ENCODE results near the gene TBC1D9B.
"Not testable (repeated sequence)": the region's sequence is repeated elsewhere in the genome, so short reads cannot be mapped to it uniquely, and the experiment has no call there.

The TBC1D9B gene

DNA sequence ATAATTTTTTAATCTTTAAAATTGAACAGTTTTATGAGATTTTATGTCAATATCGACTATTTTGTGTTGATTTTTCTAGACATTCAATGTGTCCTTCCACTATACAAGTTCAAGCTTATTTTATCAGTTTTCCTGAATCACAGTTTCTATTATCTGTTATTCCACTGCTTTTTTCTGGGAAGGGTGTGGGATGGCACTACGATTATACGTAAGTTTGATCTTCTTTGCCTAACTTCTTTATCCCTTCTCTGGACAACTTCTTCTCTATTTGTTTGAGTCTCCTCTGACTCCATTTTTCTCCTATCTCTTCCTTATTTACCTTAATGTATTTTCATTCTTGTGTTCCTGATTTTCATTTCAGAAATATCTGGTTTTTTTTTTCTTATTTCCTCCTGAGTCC, 24.5 kb downstream of the TBC1D9B start:
- no peak for DNase-seq

DNA sequence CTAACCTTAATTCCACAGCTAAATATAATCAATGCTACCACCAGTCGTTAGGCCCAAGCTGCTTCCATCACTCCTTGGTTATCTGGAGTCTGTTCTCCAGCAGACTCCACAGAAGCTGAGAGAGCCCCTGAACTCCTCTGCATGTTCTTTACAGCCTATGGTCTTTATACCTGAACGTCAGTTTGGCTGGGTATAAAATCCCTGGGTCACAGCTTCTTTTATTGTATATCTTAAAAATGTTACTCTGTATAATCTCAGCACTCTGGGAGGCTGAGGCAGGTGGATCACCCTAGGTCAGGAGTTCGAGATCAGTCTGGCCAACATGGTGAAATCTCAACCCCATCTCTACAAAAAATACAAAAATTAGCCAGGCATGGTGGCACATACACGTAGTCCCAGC, 25.4 kb downstream of the TBC1D9B start:
- no peak for DNase-seq

DNA sequence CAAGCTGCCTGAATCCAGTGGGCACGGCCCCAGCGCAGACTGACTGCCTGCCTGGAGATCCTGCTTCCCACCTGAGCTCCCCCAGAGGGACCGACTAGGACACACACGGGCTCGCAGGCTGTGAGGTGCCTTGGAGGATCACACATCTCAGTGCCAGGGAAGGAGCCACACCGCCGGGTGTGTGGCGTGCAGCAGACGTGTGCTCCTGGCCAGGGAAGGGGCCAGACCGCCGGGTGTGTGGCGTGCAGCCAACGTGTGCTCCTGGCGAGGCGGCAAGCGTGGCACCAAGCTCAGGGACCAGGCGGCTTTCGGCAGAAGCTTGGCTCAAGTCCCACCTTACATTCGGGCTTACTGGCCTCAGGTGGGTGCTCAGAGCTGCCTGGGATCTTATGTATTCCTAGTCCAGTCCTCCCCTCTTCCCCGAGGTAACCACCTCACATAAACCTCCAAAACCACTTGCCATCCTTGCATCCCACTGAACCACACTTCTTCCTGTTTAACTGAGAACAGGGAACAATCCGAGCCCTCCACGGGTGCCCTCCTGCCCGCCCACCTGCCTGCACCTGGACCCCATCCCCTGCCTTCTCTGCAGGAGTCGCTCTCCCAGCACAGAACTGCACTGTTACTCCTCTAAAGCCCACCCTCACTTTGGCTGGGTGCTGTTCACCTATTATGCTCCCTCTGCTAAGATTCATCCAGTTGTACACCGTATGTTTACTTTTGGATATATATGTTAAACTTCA, 26.7 kb downstream of the TBC1D9B start:
- DNase-seq = no peak

DNA sequence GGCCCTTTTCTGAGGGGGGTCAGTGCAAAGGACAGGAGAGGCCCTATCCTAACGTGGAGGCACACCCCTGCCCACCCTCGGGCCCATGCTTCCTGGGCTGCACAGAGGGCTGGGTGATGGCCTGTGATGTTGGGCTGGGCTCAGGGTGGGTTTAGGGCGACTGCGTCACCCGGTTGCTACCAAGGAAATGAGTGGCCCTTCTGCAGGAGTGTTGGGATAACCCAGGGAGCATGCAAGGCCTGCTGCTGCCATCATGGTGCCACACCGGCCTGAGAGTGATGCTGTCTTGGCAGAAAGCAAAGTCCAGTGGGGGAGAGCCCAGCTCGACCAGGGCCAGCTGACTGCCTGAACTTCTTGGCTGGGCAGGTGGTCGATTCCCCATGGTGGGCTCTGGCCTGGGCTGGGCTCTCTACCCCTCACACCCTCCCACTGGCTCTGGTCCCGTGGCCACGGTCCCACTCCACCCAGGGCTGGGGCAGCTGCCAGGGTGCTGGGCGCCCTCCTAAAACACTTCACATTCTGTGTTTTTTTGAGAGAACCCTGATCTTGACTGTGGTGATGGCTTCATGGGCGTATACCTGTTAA, 27.5 kb downstream of the TBC1D9B start:
- no peak for DNase-seq

DNA sequence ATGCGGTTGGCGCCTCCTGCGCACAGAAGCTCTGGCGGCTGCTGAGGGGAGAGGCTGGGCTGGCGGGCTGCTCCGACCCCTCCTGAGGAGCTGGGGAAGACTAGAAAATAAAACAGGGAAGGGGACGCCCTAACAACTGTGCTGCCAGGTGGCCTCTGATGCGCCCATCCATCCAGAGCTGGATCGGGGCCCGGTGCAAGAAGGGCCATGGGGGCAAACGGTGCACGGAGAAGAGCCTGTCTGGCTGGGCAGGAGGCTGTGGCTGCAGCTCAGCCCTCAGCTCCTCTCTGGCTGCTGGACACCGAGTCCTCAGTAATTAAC, 28.0 kb downstream of the TBC1D9B start:
- no peak for DNase-seq

DNA sequence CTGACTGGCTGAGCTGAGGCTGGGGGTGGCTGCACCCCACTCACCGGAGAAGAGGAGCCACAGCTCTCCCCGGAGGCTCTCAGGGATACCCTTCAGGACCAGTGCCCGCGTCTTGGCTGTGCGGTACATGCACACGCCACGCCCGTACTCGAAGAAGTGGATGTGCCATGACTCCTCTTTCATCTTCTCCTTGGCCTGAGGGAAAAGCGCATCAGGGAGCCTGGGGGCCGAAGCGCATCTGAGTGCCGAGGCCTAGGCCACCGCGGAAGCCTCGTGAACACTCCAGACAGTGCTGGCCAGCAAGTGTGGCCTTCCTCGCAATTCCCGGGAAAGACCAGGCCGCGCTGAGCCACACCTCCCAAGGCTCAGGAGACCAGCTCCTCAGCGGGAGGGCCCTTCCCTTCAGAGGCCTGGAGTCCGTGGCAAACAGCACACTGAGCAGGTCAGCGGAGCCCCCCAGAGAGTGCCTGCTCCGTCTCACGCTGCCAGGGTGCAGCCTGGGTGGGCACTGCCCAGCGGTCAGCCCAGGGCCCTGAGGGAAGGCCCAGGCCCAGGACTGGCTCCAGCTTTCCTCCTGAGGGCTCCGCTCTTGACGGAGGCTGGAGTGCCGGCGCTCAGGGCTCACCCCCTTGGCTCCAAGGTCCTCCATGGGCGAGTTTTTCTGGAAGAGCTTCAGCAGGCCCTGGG, 28.6 kb downstream of the TBC1D9B start:
- no peak for DNase-seq

DNA sequence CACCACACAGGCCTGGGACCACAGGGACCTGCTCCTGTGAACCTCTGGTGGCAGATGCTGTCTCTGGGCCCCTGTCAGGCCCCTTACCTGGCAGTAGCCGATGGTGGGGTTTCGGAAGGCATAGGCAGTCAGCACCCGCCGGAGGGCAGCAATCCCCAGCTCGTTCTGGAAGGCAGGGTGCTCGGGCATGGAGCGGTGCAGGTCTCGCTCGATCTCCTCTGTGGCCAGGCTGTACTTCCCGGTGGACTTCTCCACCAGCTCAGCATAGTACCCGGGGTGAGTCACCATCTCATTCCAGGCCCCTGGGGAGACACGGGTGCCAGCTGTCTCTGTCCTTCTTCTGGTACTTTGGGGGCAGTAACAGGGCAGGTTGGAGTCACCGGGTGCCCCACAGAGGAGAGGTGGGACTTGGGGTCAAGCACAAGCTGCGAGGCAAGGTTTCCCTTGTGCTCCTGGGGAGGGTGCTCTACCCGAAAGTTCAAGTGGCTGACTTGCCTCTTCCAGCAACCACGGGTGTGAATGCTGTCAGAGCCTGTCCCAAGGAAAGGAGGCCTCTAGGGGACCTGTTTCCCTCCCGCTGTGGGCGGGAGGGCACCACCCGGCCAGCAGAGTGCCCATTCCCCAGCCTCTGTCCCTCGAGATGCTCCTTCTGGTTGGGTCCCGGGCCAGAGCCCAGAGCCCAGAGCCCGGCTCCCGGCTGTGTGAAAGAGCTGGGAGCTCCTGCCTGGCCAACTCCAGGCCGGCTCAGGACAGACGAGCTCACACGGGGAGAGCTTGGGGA, 29.3 kb downstream of the TBC1D9B start:
- no peak for DNase-seq

DNA sequence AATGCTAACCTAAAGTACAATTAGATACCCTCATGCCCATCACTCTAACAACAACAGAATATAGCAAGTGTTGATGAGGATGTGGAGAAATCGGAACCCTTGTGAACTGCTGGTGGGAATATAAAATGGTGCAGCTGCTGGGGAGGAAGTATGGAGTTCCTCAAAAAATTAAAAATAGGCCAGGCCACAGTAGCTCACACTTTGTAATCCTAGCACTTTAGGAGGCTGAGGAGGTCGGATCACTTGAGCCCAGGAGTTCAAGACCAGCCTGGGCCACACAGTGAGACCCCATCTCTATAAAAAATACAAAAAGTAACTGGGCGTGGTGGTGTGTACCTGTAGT, 31.1 kb downstream of the TBC1D9B start:
- DNase-seq = no peak

DNA sequence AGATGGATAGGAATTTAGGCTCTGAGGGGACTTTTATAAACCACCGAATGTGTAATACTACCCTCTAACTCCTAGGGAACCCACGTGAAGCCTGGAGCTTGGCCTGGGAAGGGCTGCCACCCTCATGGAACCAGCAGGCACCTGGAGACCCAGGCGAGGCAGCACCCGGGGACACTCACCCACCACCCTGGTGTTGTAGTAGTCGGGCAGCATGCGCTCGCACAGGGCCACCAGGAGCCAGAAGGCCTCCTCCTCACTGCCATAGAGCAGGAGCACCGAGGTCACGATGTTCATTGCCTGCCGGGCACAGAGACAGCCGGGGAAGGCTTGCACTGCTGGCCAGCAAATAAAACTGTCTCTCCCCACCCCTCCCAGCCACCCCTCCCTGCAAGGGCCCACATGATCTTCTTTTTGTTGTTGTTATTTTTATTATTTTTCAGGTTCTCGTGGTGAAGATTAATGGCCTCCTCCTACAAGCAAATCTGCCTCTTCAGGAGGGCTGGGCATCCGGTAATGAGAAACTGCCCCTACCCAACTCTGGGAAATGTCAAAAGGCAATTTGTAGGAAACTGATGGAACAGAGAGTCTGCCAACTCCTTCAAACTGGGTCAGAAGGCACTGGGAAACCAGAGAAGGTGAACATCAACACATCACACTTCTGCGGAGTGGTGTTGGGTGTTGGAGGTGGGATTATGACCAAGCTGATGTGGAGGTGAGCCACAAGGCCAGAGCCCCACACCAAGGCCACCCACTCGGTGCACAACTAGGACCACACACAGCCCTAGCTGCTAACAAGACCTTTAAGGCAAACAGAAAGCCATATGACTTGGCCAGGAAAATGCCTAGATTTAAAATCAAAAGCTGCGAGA, 31.7 kb downstream of the TBC1D9B start:
- no peak for DNase-seq

DNA sequence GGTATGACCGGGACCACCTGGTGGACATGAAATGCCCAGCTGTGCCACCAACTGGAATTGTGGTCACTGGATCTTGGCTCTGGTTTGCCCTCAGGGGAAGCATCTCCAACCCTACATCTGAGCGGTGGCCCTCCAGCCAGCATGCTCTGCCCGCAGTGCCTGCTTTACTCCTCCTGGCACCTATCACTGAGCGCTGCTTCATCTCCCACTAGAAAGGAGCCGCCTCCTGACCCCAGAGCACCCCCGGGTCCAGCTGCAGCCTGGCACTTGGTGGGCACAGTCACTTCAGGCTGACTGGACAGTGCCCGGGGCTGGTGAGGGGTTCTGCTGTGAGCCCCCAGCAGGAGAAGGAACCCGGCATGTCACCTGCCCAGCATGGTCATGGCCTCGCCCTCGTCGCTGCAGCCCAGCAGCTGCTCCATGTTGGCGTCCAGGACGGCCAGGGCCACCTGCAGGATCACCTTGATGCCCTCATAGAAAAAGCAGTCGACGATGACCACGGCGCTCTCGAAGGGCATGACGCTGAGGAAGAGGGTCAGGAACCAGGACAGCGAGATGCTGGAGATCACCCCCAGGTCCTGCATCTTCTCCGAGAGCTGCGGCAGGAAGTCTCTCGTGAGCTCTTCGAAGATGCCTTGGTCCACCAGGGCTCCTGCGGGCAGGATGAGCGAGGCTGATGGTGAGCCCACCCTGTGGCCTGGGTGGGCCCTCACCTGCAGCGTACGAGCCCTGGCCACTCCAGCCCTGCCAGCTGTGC, 33.0 kb downstream of the TBC1D9B start:
- no peak for DNase-seq

DNA sequence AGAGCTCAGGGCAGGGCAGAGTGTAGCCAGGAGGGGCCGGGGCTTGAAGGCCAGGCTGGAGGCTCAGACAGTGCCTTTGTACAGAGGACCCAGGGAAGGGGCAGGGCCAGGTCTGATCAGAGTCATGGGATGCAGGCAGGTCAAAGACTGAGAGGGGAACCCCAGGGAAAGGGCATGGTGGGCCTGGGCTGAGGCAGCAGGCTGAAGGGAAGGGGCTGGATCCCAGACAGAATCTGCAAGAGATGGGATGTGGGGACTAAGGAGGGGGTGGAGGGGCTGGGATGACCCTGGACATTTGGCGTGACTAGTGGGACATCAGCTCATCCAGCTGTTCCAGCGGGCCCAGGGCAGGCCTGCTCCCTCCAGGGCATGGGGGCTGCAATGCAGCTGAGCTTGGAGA, 33.6 kb downstream of the TBC1D9B start:
- DNase-seq = no peak

DNA sequence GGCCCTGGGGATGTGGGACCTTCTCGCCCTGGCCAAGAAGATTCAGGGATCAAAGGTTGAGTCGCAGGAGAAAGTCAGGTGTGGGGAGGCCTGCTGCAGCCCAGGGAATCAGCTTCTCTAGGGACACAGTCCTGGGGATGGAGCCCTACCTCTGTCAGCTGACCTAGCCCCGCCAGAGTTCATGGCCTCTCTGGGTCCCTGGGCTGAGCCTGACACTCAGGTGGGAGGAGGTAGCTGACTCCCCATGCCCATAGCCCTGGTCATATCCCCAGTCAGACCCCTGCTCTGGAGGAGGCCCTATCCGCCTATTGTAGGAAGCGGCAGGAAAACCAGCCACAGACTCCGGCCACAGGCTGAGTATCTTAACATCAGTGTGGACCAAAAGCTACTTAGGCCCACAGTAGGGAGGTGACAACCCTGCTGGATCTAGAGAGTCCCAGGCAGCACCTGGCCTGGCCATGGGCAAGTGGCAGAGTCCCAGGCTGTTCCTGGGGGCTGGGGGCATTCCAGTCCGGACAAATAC, 34.0 kb downstream of the TBC1D9B start:
- no peak for DNase-seq

DNA sequence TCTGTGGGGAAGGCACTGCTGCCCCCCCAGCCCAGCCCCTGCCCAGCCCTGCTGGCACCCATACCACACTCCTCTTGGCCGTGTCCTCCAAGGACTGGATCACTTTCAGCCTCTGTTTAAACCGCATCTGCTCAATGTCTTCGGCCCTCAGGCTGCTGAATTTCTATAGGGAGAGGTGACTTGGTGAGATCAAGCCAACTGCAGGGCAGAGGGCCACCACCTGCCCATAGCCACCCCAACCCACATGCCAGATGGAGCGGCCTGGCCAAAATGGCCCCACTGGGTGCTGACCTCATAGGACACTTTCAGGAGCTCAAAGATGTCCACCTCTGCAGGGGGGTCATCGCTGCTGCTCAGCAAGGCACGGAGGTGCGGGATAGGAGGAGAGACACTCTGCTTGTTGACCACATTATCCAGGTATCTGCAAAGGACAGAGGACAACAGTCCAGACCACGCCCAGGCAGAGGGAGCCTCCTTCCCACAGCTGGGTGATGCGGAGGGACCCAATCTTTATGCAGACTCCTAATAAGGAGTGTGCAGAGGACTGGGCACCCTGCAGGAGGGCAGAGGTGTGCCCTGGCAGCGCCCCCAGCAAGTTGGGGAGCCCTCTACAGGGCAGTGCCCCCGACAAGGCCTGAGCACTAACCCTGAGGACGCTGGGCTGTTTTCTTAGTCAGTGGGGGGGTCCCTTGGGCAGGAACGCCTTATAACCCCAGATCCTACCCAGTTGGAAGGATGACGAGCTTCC, 34.7 kb downstream of the TBC1D9B start:
- DNase-seq = no peak

DNA sequence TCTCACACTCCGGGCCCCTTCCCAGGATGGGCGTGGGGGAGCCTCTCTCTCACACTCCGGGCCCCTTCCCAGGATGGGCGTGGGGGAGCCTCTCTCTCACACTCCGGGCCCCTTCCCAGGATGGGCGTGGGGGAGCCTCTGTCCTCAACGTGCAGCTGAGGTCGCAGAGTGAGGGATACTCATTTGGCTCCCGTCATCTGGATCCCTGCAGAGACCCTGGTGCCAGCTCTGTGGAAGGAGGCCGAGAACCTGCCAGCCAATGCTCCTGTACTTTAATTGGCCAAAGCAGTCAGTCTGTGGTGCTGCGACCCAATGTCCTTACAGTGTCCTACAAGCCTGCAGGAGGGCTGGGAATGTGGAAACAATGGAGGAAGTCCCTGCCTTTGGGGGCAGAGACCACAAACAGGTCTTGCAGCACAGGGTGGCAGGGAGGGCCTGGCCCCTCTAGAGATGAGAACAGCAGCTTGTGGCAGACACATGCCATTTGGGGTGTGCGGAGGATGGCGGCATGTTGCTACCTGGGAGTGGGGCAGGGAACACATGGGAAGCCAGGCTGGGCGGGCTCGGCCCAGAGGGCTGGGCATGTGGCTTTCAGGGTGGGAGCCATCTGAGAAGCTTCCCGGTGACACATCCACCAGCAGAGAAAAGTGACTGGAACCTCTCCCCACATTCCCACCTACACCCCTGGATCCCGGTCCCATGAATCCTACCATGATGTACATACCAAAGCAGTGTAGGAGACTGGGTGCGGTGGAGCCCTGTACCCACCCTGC, 35.5 kb downstream of the TBC1D9B start:
- no peak for DNase-seq

DNA sequence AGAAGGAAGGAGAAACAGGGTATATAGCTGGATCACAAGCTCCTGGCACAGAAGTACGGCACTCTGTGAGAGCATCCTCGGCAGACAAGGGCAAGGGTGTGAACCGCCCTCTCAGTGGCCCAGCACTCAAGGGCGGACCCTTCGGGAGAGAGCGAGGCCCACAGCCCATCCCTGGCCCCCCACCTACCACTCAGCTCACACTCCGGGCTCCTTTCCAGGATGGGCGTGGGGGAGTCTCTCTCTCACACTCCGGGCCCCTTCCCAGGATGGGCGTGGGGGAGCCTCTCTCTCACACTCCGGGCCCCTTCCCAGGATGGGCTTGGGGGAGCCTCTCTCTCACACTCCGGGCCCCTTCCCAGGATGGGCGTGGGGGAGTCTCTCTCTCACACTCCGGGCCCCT, 36.2 kb downstream of the TBC1D9B start:
- DNase-seq = not testable (repeated sequence)

DNA sequence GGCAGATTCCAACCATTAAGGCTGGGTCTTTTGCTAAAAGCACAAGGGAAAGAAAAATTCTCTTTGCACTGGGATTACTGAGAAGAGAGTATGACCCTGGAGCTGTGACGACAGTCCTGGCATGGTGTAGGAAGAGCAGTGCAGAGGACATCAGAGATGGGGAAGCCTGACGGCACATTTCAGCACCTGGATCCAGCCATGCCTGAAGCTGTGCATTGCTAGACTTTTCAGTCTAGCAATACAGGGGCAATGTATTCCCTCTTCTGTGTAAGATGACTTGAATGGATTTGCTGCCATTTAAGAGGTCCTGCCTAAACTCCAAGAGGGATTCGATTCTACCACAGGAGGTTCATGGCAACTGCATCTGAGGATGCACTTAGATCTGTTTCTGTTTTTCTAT, 36.7 kb downstream of the TBC1D9B start:
- no peak for DNase-seq

DNA sequence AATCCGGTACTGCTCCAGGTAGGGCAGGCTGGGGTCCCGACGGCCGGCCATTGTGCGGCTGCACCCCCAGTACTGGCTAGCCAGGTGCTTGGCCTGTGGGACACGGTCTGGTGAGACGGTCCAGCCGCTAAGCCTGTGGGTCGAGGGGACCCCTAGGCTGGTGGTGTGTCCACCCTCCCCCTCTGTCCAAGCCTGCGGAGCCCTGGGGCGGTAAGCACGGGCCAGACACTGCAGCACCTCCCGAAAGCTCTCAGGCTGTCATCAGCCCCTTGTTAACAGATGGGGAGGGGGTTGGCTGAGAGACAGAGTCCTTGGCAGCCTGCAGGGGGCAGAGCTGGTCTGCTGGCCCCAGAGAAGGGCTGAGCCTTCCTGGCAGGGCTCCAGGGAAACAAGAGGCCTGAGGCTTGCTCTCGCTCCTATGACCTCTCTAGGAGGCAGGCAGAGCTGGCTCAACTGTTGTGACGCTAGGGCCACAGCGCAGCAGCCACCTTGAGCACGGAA, 37.2 kb downstream of the TBC1D9B start:
- no peak for DNase-seq

DNA sequence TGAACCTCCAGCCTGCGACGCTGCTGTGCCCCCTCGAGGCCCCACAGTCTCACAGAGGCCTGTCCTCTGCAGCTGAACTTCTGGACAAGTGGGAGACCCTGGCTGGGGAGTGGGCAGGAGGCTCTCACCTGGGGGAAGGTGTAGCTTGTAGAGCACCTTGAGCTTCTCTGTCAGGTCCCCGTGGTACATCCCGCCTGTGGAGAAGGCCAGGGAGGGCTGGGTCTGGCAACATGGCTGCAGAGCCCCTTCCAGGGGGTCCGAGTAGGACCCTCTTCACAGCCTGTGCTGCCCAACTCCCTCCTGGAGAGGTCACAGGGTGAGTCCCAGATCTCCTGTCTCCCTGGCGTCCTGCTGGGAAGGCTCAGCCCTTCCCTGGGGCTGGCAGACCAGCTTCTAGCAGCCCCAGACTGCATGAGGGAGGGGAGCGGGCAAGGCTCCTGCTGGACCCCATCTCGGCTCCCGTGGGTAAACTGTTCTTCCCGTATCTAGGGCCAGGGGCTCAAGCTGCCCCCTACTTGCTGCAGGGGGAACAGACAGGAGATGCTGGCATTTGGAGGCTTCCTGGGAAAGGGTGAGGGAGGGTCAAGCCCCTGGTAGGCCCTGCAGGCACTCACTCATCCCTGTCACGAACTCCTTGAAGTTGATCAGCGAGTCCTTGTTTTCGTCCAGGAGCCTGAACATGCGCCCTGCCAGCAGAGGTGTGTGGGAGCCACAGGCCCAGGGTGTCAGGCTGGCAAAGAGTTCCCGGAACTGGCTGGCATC, 37.9 kb downstream of the TBC1D9B start:
- no peak for DNase-seq

DNA sequence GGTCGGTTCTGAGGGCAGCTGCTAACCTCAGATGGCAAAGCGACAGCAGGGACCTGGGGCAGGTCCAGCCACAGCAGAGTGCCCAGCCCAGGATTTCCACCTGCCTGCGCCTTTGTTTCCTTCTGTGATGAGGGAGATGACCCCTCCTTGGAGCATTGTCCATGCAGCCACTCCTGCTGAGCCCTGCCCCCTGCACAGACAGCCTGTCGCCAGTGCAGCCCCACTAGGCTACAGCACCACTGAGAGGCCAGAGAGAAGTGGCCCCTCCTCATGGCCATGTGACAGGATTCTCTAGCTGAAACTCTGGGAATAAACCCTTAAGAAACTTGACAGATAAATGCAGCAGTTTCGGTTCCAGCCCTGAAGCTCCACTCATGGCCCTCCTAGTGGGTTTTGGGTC, 38.6 kb downstream of the TBC1D9B start:
- DNase-seq = no peak

Measured in NCI-H1436 (cell line).